NB4 (cell line): ENCODE data around the gene FRK.

Experiments used
- DNase-seq: peaks from one replicate; pipeline ENCODE4 v3.0.0; 2010; ENCODE audit warnings: low read depth
- H3K4me3 ChIP-seq: one replicate; pipeline ENCODE4 v1.5.1; 2011; ENCODE audit warnings: mild to moderate bottlenecking, low read depth, low read length, moderate library complexity
- MYC ChIP-seq: IDR thresholded peaks from 2 replicates; pipeline ENCODE4 v1.6.1; 2011; ENCODE audit warnings: low read depth, low read length
- POLR2A ChIP-seq: IDR thresholded peaks from 2 replicates; pipeline ENCODE4 v1.6.1; 2011; ENCODE audit warnings: mild to moderate bottlenecking; ENCODE audit not compliant: insufficient read length; ENCODE audit errors: extremely low read depth
- TF ChIP-seq, protein P1 (sequence below): IDR thresholded peaks from 2 replicates; pipeline ENCODE4 v1.6.1; 2011; ENCODE audit warnings: low read depth, low read length
- TF ChIP-seq, protein P2 (sequence below): IDR thresholded peaks from one replicate; pipeline ENCODE4 v1.5.1; 2012; ENCODE audit warnings: low read depth, low read length

FRK gene

DNA sequence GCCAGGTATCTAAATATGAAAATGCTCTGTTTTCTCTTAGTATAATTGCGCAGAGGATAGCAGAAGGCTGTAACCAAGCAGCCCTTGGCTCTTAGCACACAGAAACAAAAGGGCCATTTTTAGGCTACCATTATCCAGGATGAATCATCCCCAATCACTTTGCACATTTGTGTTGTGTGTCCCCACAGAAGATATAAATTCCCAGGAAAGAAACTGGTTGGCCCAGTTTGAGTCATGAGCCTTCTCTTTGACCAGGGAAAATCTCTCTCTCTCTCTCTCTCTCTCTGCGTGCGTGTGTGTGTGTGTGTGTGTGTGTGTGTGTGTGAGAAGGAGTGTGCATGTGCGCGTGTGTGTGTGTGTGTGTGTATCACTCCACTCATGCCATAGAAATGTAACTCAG lies 178.5 kb downstream of the FRK start:
- TF ChIP-seq, protein P1, sequence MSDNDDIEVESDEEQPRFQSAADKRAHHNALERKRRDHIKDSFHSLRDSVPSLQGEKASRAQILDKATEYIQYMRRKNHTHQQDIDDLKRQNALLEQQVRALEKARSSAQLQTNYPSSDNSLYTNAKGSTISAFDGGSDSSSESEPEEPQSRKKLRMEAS, result no peak
- no peak for TF ChIP-seq MYC
- TF ChIP-seq, protein P2, sequence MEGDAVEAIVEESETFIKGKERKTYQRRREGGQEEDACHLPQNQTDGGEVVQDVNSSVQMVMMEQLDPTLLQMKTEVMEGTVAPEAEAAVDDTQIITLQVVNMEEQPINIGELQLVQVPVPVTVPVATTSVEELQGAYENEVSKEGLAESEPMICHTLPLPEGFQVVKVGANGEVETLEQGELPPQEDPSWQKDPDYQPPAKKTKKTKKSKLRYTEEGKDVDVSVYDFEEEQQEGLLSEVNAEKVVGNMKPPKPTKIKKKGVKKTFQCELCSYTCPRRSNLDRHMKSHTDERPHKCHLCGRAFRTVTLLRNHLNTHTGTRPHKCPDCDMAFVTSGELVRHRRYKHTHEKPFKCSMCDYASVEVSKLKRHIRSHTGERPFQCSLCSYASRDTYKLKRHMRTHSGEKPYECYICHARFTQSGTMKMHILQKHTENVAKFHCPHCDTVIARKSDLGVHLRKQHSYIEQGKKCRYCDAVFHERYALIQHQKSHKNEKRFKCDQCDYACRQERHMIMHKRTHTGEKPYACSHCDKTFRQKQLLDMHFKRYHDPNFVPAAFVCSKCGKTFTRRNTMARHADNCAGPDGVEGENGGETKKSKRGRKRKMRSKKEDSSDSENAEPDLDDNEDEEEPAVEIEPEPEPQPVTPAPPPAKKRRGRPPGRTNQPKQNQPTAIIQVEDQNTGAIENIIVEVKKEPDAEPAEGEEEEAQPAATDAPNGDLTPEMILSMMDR, result no peak
- no peak for TF ChIP-seq POLR2A
- H3K4me3 ChIP-seq, result no peak overlapping the region
- no peak for DNase-seq
